ENCODE measurements around the gene BLVRB. TPM values are rescaled to one million over a fixed set of nuclear protein-coding genes. Genes with fewer than 3 reads are reported as not detected.
"Not testable (repeated sequence)": the region's sequence is repeated elsewhere in the genome, so short reads cannot be mapped to it uniquely, and the experiment has no call there.

BLVRB gene
- polyA plus RNA-seq, 6 donors from 2014 or later = 5.3 to 35.3 (median 24.5) TPM

DNA sequence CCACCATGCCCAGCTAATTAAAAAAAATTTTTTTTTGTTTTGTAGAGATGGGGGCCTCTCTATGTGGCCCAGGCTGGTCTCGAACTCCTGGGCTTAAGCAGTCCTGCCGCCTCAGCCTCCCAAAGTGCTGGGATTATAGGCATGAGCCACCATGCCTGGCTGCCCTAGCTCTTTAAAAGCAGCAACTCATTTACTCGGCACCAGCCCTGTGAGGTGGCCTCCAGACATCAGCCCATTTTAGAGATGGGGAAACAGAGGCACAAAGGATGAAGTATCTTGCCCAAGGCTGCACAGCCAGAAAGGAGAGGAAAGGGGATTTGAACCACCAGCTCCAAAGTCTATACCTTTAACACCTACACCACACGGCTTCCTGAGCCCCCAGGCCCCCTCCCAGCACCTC is 52.7 kb downstream of the BLVRB start:
- no peak overlapping the region for H3K4me3 Mint-ChIP-seq

GRCh38 chr19:40411958-40412499 is 53.5 kb downstream of the BLVRB start:
- H3K4me3 Mint-ChIP-seq = peak overlapping the region in 1 of 8 donors; percentile 3
- peak overlapping the region in 1 of 6 donors; percentile 32 for H3K27ac Mint-ChIP-seq

More for the DNA sequence above, 52.7 kb downstream of the BLVRB start:
- Mint-ChIP-seq H3K27me3 (peaks cover 0 to 20% (median 14%) of the 10 kb centered on the region in 3 donors), H3K9me3 (no peaks in the 10 kb centered on the region), H3K4me1 (peaks cover 8 to 15% (median 11%) of the 10 kb centered on the region in 3 donors), H3K27ac (no peak overlapping the region), H3K36me3 (no peaks in the 10 kb centered on the region)
- no peak for DNase-seq
- ATAC-seq (ENCODE audit: low read depth in 2 of 2) = no peak

GRCh38 chr19:40411125-40411842 is 54.3 kb downstream of the BLVRB start:
- Mint-ChIP-seq H3K27me3 (peaks cover 0 to 17% (median 14%) of the 10 kb centered on the region in 3 donors), H3K27ac (peak overlapping the region in 1 of 6 donors; percentile 26), H3K4me3 (no peak overlapping the region), H3K9me3 (no peaks in the 10 kb centered on the region), H3K4me1 (peaks cover 4 to 9% (median 8%) of the 10 kb centered on the region in 3 donors), H3K36me3 (no peaks in the 10 kb centered on the region)
- DNase-seq (no peak), ATAC-seq (ENCODE audit: low read depth in 2 of 2) (no peak)

More at GRCh38 chr19:40411958-40412499, 53.5 kb downstream of the BLVRB start:
- peaks cover 5 to 12% (median 12%) of the 10 kb centered on the region in 3 donors for H3K4me1 Mint-ChIP-seq
- H3K9me3 Mint-ChIP-seq = no peaks in the 10 kb centered on the region
- ATAC-seq (ENCODE audit: low read depth in 2 of 2) (no peak), DNase-seq (no peak)
- no peaks in the 10 kb centered on the region for H3K36me3 Mint-ChIP-seq
- peaks cover 0 to 17% (median 14%) of the 10 kb centered on the region in 3 donors for H3K27me3 Mint-ChIP-seq

DNA sequence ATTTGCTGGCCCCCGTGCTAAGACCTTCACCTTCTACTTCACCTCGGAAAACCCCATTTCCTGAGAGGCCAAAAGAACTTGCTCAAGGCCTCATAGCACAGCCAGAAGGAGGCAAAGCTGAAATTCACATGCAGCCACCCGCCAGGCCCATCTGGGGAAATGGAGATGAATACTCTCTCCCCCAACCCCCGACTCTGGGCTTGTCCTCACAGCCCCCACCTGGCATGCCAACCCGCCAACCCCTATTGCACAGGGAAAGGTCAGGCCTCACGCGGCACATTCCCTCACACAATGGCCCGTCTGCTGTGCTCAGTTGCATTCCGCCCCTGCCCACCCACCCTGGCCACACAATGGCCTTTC is 55.5 kb downstream of the BLVRB start:
- Mint-ChIP-seq H3K4me3 (no peak overlapping the region), H3K27me3 (peaks cover 0 to 17% (median 14%) of the 10 kb centered on the region in 3 donors), H3K27ac (no peak overlapping the region), H3K4me1 (peaks cover 5 to 10% (median 7%) of the 10 kb centered on the region in 3 donors), H3K9me3 (peaks cover 0 to 2% (median 0%) of the 10 kb centered on the region in 7 donors), H3K36me3 (no peaks in the 10 kb centered on the region)
- ATAC-seq (ENCODE audit: low read depth in 2 of 2) (peak in 1 of 2 donors; percentile 34), DNase-seq (no peak)

- not testable (repeated sequence) for H3K36me3 Mint-ChIP-seq; ATAC-seq (ENCODE audit: low read depth in 2 of 2); DNase-seq; H3K9me3 Mint-ChIP-seq; H3K4me3 Mint-ChIP-seq; H3K27ac Mint-ChIP-seq
- Mint-ChIP-seq H3K27me3 (peaks cover 0 to 13% (median 11%) of the 10 kb centered on the region in 3 donors), H3K4me1 (peaks cover 11 to 17% (median 16%) of the 10 kb centered on the region in 3 donors)
Measured at GRCh38 chr19:40408598-40408925, 57.0 kb downstream of the BLVRB start.

DNA sequence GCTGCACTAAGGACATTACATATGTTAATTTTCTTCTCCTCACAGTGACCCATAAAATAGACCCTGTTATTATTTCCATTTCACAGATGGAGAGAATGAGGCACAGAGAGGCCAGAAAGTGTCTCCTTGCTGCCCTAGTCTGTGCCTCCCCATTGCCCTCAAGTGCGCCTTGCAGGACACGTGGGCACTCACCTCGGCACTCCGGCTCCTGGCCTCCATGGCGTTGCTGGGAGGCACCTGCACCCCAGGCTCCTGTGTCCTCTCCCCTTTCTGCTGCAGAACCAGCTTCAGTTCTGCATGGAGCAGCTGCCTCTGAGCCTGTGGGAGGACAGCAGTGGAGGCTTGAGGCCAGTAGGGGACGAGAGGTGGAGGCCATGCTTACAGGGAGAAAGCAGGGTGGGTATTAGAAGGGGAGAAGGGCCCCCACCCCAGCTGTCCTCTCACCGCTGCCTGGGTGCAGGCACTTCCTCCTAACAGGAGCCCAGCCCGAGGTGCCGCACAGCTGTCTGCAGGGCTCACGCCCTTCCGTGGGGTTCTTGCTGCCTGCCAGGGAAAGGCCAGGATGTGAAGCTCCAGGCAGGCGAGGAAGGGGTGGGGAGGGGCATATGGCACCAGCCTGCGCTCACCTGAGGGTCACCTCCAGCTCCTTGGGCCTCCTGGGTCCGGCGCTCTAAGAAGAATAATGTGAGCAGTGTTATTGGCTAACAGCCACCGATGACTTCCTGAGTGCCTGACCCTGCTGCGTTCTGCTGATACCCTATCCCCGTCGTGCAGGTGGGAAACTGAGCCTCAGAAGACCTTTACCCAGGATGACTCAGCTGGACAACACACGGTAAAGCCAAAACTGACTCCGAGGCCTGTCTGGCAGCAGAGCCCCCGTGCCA is 57.6 kb downstream of the BLVRB start:
- ATAC-seq (ENCODE audit: low read depth in 2 of 2) (no peak), DNase-seq (no peak)
- no peak overlapping the region for H3K27ac Mint-ChIP-seq
- H3K36me3 Mint-ChIP-seq = no peaks in the 10 kb centered on the region
- H3K4me3 Mint-ChIP-seq = peak overlapping the region in 1 of 8 donors; percentile 24
- H3K9me3 Mint-ChIP-seq = peaks cover 0 to 3% (median 0%) of the 10 kb centered on the region in 7 donors
- peaks cover 17 to 21% (median 18%) of the 10 kb centered on the region in 3 donors for H3K4me1 Mint-ChIP-seq
- H3K27me3 Mint-ChIP-seq = peaks cover 0 to 9% (median 6%) of the 10 kb centered on the region in 3 donors

DNA sequence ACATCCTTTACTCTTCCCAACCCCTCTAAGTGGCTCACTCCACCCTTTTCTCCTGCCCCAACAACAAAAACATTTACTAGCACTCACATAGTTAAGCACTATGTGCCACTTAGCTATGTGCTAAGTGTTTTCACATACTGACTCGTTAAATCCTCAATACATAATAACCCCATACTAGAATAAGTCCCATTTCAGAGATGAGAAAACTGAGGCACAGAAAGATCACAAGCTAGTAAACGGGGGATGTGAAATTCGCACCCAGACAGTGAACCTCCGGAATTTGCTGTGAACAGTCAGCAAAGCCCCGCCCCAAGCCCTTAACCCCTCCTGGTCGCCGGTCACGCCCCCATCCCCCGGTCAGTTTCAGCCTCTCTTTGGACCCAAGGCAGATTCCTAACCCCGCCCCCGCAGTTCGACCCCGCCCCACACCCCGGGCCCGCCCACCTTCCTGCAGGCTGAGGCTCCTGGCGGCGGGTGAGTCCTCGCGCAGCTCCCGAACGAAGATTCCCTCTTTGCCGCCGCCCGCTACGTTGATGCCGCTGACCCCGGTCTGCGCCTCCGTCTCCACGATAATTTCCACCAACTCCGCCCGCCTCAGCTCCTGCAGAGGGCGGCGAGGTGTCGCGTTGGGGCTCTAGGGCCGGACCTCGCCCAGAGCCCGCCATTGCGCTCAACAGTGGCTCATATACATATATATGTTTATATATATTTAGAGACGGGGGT is 62.1 kb downstream of the BLVRB start:
- peaks cover 0 to 4% (median 0%) of the 10 kb centered on the region in 7 donors for H3K9me3 Mint-ChIP-seq
- peak overlapping the region; percentile 77 to 99 (median 96) for H3K4me3 Mint-ChIP-seq
- peaks cover 22 to 35% (median 26%) of the 10 kb centered on the region in 3 donors for H3K4me1 Mint-ChIP-seq
- no peaks in the 10 kb centered on the region for H3K36me3 Mint-ChIP-seq
- H3K27me3 Mint-ChIP-seq = peaks cover 0 to 29% (median 23%) of the 10 kb centered on the region in 3 donors
- DNase-seq (peak; percentile 74), ATAC-seq (ENCODE audit: low read depth in 2 of 2) (peak; percentile 66 to 70)
- H3K27ac Mint-ChIP-seq = peak overlapping the region in 5 of 6 donors; percentile 64 to 96 (median 83)

GRCh38 chr19:40400559-40400958 is 65.0 kb downstream of the BLVRB start:
- H3K9me3 Mint-ChIP-seq = peaks cover 0 to 4% (median 0%) of the 10 kb centered on the region in 7 donors
- DNase-seq = no peak
- no peak for ATAC-seq (ENCODE audit: low read depth in 2 of 2)
- peak overlapping the region in 1 of 8 donors; percentile 48 for H3K4me3 Mint-ChIP-seq
- H3K4me1 Mint-ChIP-seq = peaks cover 18 to 31% (median 19%) of the 10 kb centered on the region in 3 donors
- H3K36me3 Mint-ChIP-seq = no peaks in the 10 kb centered on the region
- peak overlapping the region in 1 of 6 donors; percentile 31 for H3K27ac Mint-ChIP-seq
- peaks cover 0 to 34% (median 29%) of the 10 kb centered on the region in 3 donors for H3K27me3 Mint-ChIP-seq

DNA sequence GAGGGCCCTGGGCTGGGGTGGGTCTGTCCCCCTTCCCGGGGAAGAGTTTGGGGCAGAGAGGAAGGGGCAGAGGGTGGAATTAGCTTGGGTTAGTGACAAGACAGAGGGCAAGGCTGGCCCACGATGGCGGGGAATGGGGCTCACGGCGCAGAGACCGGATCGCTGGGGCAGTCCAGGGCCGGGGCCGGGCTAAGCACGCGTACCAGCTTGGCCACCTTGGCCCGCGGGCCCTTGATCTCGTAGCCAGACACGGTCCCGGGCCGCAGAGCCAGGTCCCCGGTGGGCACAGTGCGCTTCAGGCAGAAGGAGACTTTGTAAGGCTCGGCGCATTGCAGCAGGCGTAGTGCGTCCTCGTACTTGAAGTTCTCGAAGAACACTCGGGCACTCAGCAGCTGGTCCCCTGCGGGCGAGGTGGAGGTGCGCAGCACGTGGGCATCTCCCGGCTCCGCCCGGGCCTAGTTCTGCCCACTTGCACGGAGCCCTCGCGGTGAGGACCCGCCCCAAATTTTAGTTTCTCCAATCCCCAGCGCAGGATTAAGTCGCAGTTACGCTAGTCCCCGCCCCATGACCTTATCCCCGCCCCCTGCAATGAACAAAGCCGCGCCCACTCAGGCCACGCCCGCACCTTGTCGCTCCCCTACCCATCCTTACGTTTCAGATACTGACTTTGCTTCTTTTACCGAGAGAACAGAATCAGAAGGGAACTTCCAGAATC is 67.0 kb downstream of the BLVRB start:
- DNase-seq (no peak), ATAC-seq (ENCODE audit: low read depth in 2 of 2) (peak; percentile 47 to 69)
- peaks cover 10 to 19% (median 12%) of the 10 kb centered on the region in 3 donors for H3K4me1 Mint-ChIP-seq
- peak overlapping the region in 4 of 8 donors; percentile 27 to 82 (median 29) for H3K4me3 Mint-ChIP-seq
- peaks cover 0 to 34% (median 29%) of the 10 kb centered on the region in 3 donors for H3K27me3 Mint-ChIP-seq
- peaks cover 0 to 4% (median 0%) of the 10 kb centered on the region in 7 donors for H3K9me3 Mint-ChIP-seq
- no peaks in the 10 kb centered on the region for H3K36me3 Mint-ChIP-seq
- H3K27ac Mint-ChIP-seq = peak overlapping the region in 3 of 6 donors; percentile 2 to 69 (median 38)

Other genes starting within 250 kb of the BLVRB start
- not detected for gene TTC9B, start 247.4 kb downstream of the BLVRB start, polyA plus RNA-seq (ENCODE audit: low read depth in 6 of 6)
- gene CCNP, start 239.1 kb downstream of the BLVRB start, polyA plus RNA-seq (ENCODE audit: low read depth in 6 of 6) = not detected
- gene AKT2, start 180.4 kb downstream of the BLVRB start, polyA plus RNA-seq (ENCODE audit: low read depth in 6 of 6) = 10 to 100 TPM; 24.2 to 34.3 (median 30.8) TPM
- 10 to 100 TPM in 1 of 6 donors, 1 to 10 TPM in 5; 6.2 to 14.0 (median 8.5) TPM for gene C19orf47, start 117.3 kb downstream of the BLVRB start, polyA plus RNA-seq (ENCODE audit: low read depth in 6 of 6)
- 10 to 100 TPM; 28.2 to 46.5 (median 37.2) TPM for gene PLD3, start 117.0 kb downstream of the BLVRB start, polyA plus RNA-seq (ENCODE audit: low read depth in 6 of 6)
- gene HIPK4, start 75.6 kb downstream of the BLVRB start, polyA plus RNA-seq (ENCODE audit: low read depth in 6 of 6) = not detected
- gene PRX, start 52.4 kb downstream of the BLVRB start, polyA plus RNA-seq (ENCODE audit: low read depth in 6 of 6) = under 1 TPM in 4 of 6 donors, not detected in 2; 0.05 to 0.38 (median 0.23) TPM
- 10 to 100 TPM in 4 of 6 donors, 1 to 10 TPM in 2; 8.7 to 23.0 (median 13.0) TPM for gene SERTAD1, start 39.8 kb downstream of the BLVRB start, polyA plus RNA-seq (ENCODE audit: low read depth in 6 of 6)
- 10 to 100 TPM in 5 of 6 donors, 1 to 10 TPM in 1; 9.8 to 17.6 (median 13.3) TPM for gene SERTAD3, start 21.4 kb downstream of the BLVRB start, polyA plus RNA-seq (ENCODE audit: low read depth in 6 of 6)
- gene SPTBN4, start 1.3 kb upstream of the BLVRB start, polyA plus RNA-seq (ENCODE audit: low read depth in 6 of 6) = not detected
- gene SHKBP1, start 111.1 kb upstream of the BLVRB start, polyA plus RNA-seq (ENCODE audit: low read depth in 6 of 6) = 100 to 1,000 TPM; 125 to 196 (median 152) TPM
- 10 to 100 TPM in 5 of 6 donors, 1 to 10 TPM in 1; 9.6 to 18.1 (median 14.5) TPM for gene LTBP4, start 135.6 kb upstream of the BLVRB start, polyA plus RNA-seq (ENCODE audit: low read depth in 6 of 6)
- 1 to 10 TPM in 3 of 6 donors, under 1 TPM in 2, not detected in 1; 0.27 to 2.6 (median 1.5) TPM for gene NUMBL, start 224.9 kb upstream of the BLVRB start, polyA plus RNA-seq (ENCODE audit: low read depth in 6 of 6)

Data from naive B cell (primary cell).